GM19372 (cell line): ENCODE measurements around the gene SLITRK2.

Experiments
- ATAC-seq: cut with Tn5 transposase; IDR thresholded peaks from one replicate; pipeline ENCODE4 v1.9.1; 2021; ENCODE audit warnings: mild to moderate bottlenecking, low read depth, moderate library complexity; ENCODE audit not compliant: unreplicated experiment

The SLITRK2 gene, protein sequence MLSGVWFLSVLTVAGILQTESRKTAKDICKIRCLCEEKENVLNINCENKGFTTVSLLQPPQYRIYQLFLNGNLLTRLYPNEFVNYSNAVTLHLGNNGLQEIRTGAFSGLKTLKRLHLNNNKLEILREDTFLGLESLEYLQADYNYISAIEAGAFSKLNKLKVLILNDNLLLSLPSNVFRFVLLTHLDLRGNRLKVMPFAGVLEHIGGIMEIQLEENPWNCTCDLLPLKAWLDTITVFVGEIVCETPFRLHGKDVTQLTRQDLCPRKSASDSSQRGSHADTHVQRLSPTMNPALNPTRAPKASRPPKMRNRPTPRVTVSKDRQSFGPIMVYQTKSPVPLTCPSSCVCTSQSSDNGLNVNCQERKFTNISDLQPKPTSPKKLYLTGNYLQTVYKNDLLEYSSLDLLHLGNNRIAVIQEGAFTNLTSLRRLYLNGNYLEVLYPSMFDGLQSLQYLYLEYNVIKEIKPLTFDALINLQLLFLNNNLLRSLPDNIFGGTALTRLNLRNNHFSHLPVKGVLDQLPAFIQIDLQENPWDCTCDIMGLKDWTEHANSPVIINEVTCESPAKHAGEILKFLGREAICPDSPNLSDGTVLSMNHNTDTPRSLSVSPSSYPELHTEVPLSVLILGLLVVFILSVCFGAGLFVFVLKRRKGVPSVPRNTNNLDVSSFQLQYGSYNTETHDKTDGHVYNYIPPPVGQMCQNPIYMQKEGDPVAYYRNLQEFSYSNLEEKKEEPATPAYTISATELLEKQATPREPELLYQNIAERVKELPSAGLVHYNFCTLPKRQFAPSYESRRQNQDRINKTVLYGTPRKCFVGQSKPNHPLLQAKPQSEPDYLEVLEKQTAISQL

DNA sequence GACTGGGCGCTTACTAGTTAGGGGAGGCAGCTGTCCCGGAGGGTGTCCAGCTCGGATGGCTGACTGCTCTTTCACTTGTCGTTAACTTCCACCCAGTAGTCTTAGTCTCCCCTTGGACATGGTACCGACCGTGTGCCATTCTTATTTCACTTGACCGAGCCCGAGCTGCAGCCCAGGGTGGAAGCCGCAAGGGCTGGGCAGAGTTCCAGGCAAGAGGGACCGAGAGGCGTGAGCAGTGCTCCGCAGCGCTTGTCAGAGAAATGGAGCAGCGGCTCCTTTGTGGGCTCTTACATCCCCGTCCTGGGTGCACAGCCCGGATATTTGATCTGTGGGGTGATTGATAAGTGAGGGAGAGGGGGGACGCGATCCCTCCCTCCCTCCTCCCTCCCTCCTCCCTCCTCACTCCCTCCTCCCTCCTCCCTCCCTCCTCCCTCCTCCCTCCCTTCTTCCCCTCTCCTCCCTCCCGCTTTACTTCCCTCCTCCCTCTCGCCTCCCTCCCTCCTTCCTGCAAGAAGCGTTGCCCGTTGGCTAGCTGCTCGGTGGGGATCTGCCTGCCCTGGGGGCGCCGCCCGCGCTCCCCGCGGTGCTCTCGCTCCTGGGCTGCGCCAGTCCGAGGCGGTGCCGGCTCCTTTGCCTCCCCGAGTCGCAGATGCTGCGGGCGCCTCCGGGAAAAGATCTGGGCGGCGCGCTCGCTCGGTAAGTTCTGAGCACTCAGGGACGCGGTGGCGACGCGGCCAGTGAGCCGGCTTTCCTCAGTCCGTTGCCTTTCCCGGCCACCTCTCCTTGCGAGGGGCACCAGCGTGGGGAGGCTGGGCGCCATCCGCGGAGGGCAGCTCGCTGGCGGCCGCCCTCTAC, at the start of gene SLITRK2:
TSS of gene SLITRK2 (plus strand) at position 499 of the 855 bp plus-strand sequence. CDS start 4,597 bp downstream, outside the sequence.
- no peak for ATAC-seq

GRCh38 chrX:145773006-145773405, 44.6 kb upstream of the SLITRK2 start:
- ATAC-seq: no peak

DNA sequence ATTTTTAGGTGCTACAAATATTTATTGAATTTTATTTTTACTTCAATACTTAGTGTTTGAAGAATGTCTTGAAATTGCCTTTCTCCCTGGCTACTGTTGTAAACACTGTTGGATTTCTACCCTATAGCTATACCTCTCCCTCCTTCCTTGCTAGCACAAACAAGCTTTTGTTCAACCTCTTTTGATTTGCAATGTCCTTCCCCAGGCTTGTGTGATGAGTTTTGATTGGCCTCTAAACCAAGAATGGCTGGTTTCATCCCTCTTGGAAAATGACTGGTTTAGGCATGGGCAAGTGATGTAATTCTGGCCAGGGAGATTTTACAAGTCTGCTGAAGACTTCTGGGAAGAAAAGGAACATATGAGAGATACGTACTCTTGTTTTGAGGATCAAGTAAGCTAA, 25.3 kb upstream of the SLITRK2 start:
- no peak for ATAC-seq

- ATAC-seq: no peak
Measured at GRCh38 chrX:145803508-145803907, 14.1 kb upstream of the SLITRK2 start.

GRCh38 chrX:145813081-145813480, 4.5 kb upstream of the SLITRK2 start:
- ATAC-seq: no peak

DNA sequence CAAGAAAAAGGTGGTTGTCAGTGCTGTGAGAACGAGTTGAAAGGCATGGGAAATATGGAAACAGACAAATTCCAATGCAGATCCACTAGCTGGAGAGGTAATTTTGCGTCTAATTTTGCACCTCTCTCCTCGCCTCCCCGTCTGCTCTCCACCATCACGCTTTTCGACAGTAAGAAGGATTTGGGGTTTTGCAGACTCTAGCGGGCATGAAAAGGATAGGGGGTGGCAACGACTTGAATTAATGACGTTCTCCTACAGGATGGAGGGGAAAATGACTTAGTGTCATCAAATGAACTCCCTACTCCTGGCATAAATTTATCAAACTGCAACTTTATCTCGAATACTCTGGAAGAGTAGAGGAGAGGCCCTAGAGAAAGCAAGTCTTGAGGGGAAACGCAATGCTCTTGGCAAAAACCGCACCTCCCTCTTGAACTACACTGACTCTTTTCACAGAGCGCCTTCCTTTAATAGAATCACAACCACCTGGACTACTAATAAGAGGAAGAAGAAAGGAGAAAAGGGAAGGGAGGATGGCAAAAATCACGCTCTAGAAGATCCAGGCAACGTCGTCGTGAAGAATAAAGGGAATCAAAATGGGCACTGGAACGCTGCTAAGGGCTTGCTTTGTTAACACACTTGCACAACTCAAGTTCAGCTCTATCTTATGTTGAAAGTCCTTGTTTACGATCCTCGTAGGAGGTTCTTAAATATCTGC, 871 bp upstream of the SLITRK2 start:
- ATAC-seq: no peak

- ATAC-seq: no peak
Measured at GRCh38 chrX:145818186-145819113, 821 bp downstream of the SLITRK2 start.

DNA sequence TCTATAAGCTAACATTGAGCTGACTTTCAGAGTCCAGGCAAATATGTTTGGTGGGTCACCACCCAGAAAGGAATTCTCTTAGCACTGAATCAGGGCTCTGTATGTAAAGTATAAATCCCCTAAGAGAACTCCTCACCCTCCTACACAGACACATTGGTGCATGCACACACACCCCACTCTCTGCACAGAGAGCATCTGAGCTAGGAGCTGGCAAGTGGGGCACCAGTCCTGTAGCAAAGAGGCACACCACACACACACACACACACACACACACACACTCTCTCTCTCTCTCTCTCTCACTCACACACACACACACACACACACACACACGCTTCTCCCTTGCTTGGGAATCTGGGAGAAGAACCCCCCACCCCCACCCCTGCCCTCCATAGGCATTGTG, 3.2 kb downstream of the SLITRK2 start:
- ATAC-seq: no peak

- ATAC-seq: no peak
Measured at GRCh38 chrX:145821291-145821897, 3.8 kb downstream of the SLITRK2 start.

GRCh38 chrX:145821898-145822571, 4.4 kb downstream of the SLITRK2 start:
- ATAC-seq: no peak

- ATAC-seq: no peak
Measured at GRCh38 chrX:145823132-145823531, 5.5 kb downstream of the SLITRK2 start.

DNA sequence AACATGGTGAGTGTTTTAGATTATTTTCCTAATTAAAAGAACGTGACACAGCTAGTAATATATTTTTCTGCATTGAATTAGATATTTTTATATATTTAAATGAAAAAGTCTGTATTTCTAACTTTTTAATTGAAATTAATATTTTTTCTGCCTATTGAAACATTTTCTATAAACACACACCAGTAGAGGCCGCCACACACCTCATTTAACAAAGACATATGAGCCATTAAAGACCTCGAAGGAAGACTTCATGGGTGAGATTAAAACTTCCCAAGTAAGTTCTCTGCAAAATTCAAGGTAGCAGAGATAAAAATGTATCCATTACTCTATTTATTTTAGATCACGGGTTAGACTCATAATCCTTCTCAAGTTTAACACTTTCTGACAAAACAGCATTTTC, 8.3 kb downstream of the SLITRK2 start:
- no peak for ATAC-seq

- ATAC-seq: no peak
Measured at GRCh38 chrX:145826466-145826865, 8.8 kb downstream of the SLITRK2 start.

- no peak for ATAC-seq
Measured at GRCh38 chrX:145832796-145833195, 15.2 kb downstream of the SLITRK2 start.

- ATAC-seq: no peak
Measured at GRCh38 chrX:145840531-145840930, 22.9 kb downstream of the SLITRK2 start.

DNA sequence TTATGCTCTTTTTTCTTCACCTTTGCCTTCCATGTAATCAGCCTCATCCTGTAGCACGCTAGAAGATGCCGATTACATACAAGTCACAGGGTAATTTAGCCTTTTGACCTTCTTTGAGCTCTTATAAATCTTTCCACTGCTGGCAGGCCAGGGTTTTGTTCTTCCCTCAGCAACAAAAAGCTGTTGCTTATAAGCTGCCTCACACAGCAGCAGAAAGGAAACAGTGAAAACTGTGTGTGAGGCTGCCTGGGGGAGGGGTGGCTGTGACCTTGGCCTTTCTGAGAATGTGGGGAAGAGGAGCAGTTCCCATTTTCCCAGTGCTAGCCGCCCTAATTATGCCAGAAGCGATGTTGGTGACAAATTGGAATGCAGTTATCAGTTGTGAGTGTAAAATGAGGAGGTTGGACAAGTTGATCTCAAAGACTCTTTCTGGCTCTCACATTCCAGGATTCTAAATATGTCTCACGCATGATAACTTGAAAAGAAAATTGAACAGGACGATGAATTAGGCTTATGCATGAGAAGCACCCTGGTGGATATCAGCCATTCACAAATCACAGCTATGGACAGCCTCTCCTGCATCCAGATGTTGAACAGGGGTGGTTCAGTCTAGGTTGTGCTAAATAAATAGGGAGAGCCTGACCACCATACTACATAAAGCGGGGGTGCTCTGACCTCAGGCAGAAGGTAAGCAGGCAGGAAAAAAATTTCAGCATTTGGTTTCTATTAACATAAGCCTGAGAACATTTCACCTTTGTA, 25.7 kb downstream of the SLITRK2 start:
- ATAC-seq: no peak

DNA sequence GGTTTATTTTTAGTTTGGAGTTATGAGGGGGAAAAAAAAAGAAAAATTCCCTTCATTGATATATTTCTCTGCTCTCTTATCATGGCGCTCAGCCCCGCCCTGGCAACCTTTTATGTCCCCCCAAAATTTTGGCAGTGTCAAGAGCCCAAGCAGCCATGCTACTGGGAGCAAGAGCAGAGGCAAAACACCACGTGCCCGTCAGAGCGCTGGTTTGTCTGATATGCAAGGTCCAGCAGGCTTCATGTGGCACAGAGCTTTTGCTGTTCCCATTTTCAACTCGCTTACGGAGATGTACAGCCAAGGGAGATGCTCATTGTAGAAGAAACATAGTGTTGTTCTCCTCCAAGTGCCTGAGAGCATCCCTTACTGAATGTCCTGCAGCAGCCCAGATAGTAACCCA, 27.3 kb downstream of the SLITRK2 start:
- ATAC-seq: no peak
